Amniotic stem cell (primary cell): ENCODE results near the gene IFRD2.
"Not testable (repeated sequence)": the region's sequence is repeated elsewhere in the genome, so short reads cannot be mapped to it uniquely, and the experiment has no call there.

ENCODE experiments used
- DNase-seq: peaks from one replicate; lab custom pipeline; 2025; lab: John Stamatoyannopoulos, UW

The IFRD2 gene

GRCh38 chr3:50268276-50268675 is 24.0 kb downstream of the IFRD2 start:
- no peak for DNase-seq

- DNase-seq, result no peak
Measured at GRCh38 chr3:50267280-50267913, 24.8 kb downstream of the IFRD2 start.

GRCh38 chr3:50266836-50267235 is 25.4 kb downstream of the IFRD2 start:
- no peak for DNase-seq

GRCh38 chr3:50266017-50266416 is 26.2 kb downstream of the IFRD2 start:
- no peak for DNase-seq

- DNase-seq, result no peak
Measured at GRCh38 chr3:50265571-50265970, 26.7 kb downstream of the IFRD2 start.

- no peak for DNase-seq
Measured at GRCh38 chr3:50264964-50265485, 27.2 kb downstream of the IFRD2 start.

- peak; percentile 65 for DNase-seq
Measured at GRCh38 chr3:50264383-50264963, 27.8 kb downstream of the IFRD2 start.

- DNase-seq, result no peak
Measured at GRCh38 chr3:50263478-50264382, 28.5 kb downstream of the IFRD2 start.

GRCh38 chr3:50262778-50263177 is 29.5 kb downstream of the IFRD2 start:
- no peak for DNase-seq

GRCh38 chr3:50262200-50262599 is 30.0 kb downstream of the IFRD2 start:
- DNase-seq, result not testable (repeated sequence)

- no peak for DNase-seq
Measured at GRCh38 chr3:50261505-50261904, 30.7 kb downstream of the IFRD2 start.

GRCh38 chr3:50260942-50261441 is 31.2 kb downstream of the IFRD2 start:
- DNase-seq, result no peak

GRCh38 chr3:50260027-50260941 is 31.9 kb downstream of the IFRD2 start:
- peak; percentile 61 for DNase-seq

GRCh38 chr3:50259432-50260026 is 32.7 kb downstream of the IFRD2 start:
- DNase-seq, result no peak

GRCh38 chr3:50258979-50259378 is 33.2 kb downstream of the IFRD2 start:
- no peak for DNase-seq

- DNase-seq, result no peak
Measured at GRCh38 chr3:50258029-50258680, 34.1 kb downstream of the IFRD2 start.

GRCh38 chr3:50256978-50257890 is 35.0 kb downstream of the IFRD2 start:
- no peak for DNase-seq

GRCh38 chr3:50255251-50255615 is 37.0 kb downstream of the IFRD2 start:
- DNase-seq, result no peak

- DNase-seq, result no peak
Measured at GRCh38 chr3:50254577-50255250, 37.5 kb downstream of the IFRD2 start.
